NCI-H1105 treated with DMSO at 0.1 percent for 48 hours (cell line): ENCODE measurements around the gene NFRKB.
"Not testable (repeated sequence)": the region's sequence is repeated elsewhere in the genome, so short reads cannot be mapped to it uniquely, and the experiment has no call there.

Experiments
- DNase-seq: peaks from one replicate; lab custom pipeline; 2025; lab: John Stamatoyannopoulos, UW

NFRKB gene

GRCh38 chr11:129894278-129895125, 876 bp downstream of the NFRKB start:
- no peak for DNase-seq

GRCh38 chr11:129888451-129888850, 6.9 kb downstream of the NFRKB start:
- DNase-seq, result no peak

GRCh38 chr11:129885381-129885780, 10.0 kb downstream of the NFRKB start:
- DNase-seq, result no peak

GRCh38 chr11:129884581-129884980, 10.8 kb downstream of the NFRKB start:
- DNase-seq, result no peak

- peak; percentile 14 for DNase-seq
Observed at GRCh38 chr11:129881570-129882170, 13.7 kb downstream of the NFRKB start.

- DNase-seq, result no peak
Observed at GRCh38 chr11:129880311-129880710, 15.1 kb downstream of the NFRKB start.

GRCh38 chr11:129871914-129872313, 23.5 kb downstream of the NFRKB start:
- DNase-seq, result no peak

- DNase-seq, result not testable (repeated sequence)
Observed at GRCh38 chr11:129868626-129869025, 26.8 kb downstream of the NFRKB start.

- no peak for DNase-seq
Observed at GRCh38 chr11:129866311-129866710, 29.1 kb downstream of the NFRKB start.

- DNase-seq, result no peak
Observed at GRCh38 chr11:129865701-129866100, 29.7 kb downstream of the NFRKB start.

- no peak for DNase-seq
Observed at GRCh38 chr11:129864811-129865210, 30.6 kb downstream of the NFRKB start.

GRCh38 chr11:129861702-129862522, 33.5 kb downstream of the NFRKB start:
- DNase-seq, result no peak

GRCh38 chr11:129856036-129856435, 39.3 kb downstream of the NFRKB start:
- no peak for DNase-seq

GRCh38 chr11:129855086-129855485, 40.3 kb downstream of the NFRKB start:
- no peak for DNase-seq

- DNase-seq, result peak; percentile 42
Observed at GRCh38 chr11:129854232-129854805, 41.1 kb downstream of the NFRKB start.

- peak; percentile 99 for DNase-seq
Observed at GRCh38 chr11:129853518-129854231, 41.7 kb downstream of the NFRKB start.

- DNase-seq, result no peak
Observed at GRCh38 chr11:129852125-129852740, 43.1 kb downstream of the NFRKB start.

- no peak for DNase-seq
Observed at GRCh38 chr11:129849447-129850130, 45.8 kb downstream of the NFRKB start.

- not testable (repeated sequence) for DNase-seq
Observed at GRCh38 chr11:129847361-129847760, 48.0 kb downstream of the NFRKB start.

GRCh38 chr11:129846508-129847335, 48.7 kb downstream of the NFRKB start:
- DNase-seq, result no peak
